ENCODE data around the gene TFB2M. TPM values are rescaled to one million over a fixed set of nuclear protein-coding genes. Genes with fewer than 3 reads are reported as not detected.
A peak's percentile ranks its signal among the peaks of the same experiment; 100 is the strongest.

The TFB2M gene
- total RNA-seq, 1 donor from 2014 or later, result 11.6 TPM

DNA sequence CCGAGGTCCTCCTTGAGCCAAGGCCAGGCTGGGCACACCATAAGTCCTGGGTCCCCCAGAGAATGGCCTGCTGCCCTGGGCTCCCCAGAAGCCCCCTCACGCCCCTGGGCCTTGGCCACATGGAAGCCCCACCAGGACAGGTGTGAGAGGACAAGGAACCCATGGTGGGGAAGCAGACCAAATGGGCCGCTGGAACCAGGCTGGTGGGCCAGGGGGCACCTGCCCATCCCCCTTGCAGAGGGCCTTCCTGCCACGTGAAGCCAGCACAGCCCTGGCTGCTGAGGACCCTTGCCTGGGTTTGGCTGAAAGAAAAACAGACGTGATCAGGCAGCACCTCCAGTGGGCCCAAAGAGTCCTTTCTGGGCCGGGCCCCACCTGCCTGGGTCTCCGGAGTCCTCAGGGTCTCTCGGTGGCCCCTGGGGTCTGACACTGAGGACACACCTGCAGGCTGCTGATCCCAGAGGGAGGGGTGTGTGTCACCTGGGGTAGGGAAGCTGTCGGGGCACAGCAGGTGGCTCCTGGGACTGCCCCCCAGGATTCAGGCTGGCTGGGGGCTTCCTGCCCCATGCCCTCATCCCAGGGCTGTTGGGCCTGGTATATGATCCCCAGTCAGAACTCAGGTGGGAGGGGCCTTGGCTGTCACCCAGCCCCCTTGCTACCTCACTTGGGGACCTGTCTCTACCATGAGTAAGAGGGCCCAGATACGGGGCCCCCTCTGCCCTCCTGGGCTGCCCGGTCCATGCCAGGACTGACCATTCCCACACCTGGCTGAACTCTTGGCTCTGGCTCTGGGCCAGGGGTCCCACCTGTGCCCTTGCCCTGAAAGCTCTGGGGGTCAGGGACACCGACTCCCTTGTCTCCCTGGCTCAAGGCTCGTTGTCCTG, 55.7 kb downstream of the TFB2M start:
- H3K4me1 Mint-ChIP-seq (ENCODE audit: low read depth), result peaks cover 6% of the 10 kb centered on the region

DNA sequence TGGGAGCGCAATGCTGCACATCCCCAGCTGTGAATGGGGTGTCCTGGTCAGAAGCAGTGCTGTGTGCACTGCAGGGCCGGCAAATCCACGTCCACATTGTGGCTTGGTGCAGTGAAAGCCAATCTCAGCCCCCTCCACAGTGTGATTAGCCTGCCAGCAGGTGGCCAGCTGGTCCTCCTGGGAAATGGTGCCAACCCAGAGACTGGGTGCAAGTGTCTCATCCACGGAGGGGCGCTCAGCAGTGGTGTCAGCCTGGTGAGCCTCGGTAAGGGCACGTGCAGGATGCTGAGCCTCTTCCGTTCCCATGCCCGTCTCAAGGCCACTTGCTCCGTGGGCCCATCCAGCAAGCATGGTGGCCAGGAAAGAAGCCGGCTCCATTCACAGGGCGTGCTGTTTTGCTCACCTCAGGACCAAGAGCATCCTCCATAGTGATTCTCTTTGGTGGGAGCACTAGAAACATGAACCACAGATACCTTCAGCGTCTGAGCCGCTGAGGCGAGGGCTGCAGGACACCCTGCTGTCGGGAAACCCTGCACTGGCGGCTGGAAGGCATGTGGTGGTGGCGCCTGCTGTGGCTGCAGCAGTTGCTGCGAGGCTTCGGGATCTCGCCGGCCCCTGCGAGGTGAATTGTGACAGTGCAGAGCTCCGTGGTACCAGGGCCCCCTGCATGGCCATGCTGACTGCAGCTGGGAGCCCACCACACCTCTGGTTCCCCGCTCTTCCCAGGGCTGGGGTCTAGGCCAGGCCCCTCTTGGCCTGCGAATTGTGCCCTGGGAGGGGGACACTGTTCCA, 57.0 kb downstream of the TFB2M start:
- TF ChIP-seq, protein P1, sequence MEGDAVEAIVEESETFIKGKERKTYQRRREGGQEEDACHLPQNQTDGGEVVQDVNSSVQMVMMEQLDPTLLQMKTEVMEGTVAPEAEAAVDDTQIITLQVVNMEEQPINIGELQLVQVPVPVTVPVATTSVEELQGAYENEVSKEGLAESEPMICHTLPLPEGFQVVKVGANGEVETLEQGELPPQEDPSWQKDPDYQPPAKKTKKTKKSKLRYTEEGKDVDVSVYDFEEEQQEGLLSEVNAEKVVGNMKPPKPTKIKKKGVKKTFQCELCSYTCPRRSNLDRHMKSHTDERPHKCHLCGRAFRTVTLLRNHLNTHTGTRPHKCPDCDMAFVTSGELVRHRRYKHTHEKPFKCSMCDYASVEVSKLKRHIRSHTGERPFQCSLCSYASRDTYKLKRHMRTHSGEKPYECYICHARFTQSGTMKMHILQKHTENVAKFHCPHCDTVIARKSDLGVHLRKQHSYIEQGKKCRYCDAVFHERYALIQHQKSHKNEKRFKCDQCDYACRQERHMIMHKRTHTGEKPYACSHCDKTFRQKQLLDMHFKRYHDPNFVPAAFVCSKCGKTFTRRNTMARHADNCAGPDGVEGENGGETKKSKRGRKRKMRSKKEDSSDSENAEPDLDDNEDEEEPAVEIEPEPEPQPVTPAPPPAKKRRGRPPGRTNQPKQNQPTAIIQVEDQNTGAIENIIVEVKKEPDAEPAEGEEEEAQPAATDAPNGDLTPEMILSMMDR (IDR thresholded peaks at IDR 0.05; ENCODE audit: unreplicated experiment), result no peak
- Mint-ChIP-seq H3K9me3 (ENCODE audit: low read depth) (no peaks in the 10 kb centered on the region), H3K4me1 (ENCODE audit: low read depth) (peaks cover 6% of the 10 kb centered on the region), H3K4me3 (ENCODE audit: low read depth) (no peak overlapping the region), H3K27me3 (peaks cover 12% of the 10 kb centered on the region), H3K27ac (no peak overlapping the region), H3K36me3 (ENCODE audit: insufficient read depth) (no peaks in the 10 kb centered on the region)
- DNase-seq (ENCODE audit: low spot score, unreplicated experiment), result no peak

More for the DNA sequence above, 55.7 kb downstream of the TFB2M start:
- TF ChIP-seq, protein P1 (IDR thresholded peaks at IDR 0.05; ENCODE audit: unreplicated experiment), result no peak
- Mint-ChIP-seq H3K4me3 (ENCODE audit: low read depth) (no peak overlapping the region), H3K27ac (no peak overlapping the region), H3K36me3 (ENCODE audit: insufficient read depth) (no peaks in the 10 kb centered on the region), H3K9me3 (ENCODE audit: low read depth) (peaks cover 9% of the 10 kb centered on the region), H3K27me3 (peaks cover 9% of the 10 kb centered on the region)
- DNase-seq (ENCODE audit: low spot score, unreplicated experiment), result no peak

DNA sequence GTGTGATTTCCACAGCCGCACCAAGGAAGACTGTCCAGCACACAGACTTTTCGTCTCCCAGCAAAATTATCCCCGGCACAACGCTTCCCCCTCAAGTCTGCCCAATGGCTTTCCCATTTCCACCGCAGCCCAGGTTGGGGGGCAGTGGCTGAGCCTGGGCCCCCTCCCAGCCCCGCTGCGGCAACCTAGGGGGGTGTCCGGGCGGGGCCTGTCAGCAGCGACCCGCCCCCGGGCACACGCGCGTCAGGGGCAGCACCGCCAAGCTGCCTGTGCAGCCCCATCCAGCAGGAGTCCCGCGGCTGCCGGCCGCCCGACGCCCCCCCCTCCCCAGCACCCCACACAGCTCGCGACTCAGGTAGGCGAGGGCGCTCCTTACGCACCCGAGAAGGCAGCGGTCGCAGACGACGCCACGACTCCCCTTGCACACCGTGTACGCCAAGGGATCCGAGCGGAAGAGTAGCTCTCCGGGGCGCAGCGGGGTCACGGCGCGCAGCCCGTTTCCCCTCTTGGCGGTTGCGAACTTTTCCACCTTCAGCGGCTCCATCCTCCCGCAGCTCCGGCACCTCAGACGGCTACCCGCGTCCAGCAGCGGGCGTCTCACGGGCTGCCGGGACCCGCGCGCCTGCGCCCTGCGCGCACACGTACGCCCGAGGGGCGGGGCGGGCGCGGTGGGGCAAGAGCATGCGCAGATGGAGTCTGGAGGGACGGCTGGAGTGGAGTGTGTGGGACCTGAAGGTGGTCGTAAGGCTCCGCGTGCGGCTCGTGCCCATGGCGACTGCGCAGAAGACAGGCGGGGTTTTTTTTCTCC, 59.2 kb downstream of the TFB2M start, which contains the start of gene SMYD3:
Gene SMYD3 (minus strand): TSS at position 606 of the 808 bp plus-strand sequence.
- peak; percentile 76 for DNase-seq (ENCODE audit: low spot score, unreplicated experiment)
- H3K27ac Mint-ChIP-seq, result peak within 1 kb of the TSS; percentile 80
- TF ChIP-seq, protein P1 (IDR thresholded peaks at IDR 0.05; ENCODE audit: unreplicated experiment), result peak; percentile 20
- H3K4me3 Mint-ChIP-seq (ENCODE audit: low read depth), result peak within 1 kb of the TSS; percentile 84
- no peaks in the 10 kb centered on the region for H3K9me3 Mint-ChIP-seq (ENCODE audit: low read depth)
- H3K27me3 Mint-ChIP-seq, result peaks cover 12% of the 10 kb centered on the region
- peaks cover 2% of the 10 kb centered on the region for H3K36me3 Mint-ChIP-seq (ENCODE audit: insufficient read depth)
- H3K4me1 Mint-ChIP-seq (ENCODE audit: low read depth), result peaks cover 6% of the 10 kb centered on the region

DNA sequence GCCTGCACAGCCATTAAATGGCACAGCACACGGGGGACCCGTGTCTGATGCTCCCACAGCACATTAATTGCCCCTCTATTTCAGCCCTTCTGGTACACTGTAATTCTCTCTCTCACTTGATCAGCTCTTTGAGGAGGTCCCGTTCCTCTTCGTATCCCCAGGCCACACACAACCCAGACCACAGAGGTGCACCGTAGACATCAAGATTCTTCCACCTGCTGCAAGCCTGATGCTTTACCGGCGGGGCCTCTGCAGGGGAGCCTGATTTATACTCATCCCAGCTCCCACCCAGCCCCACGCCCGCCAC, 59.7 kb downstream of the TFB2M start:
- peaks cover 6% of the 10 kb centered on the region for H3K4me1 Mint-ChIP-seq (ENCODE audit: low read depth)
- peak overlapping the region; percentile 84 for H3K4me3 Mint-ChIP-seq (ENCODE audit: low read depth)
- H3K27me3 Mint-ChIP-seq, result peaks cover 12% of the 10 kb centered on the region
- peak overlapping the region; percentile 67 for H3K27ac Mint-ChIP-seq
- TF ChIP-seq, protein P1 (IDR thresholded peaks at IDR 0.05; ENCODE audit: unreplicated experiment), result no peak
- H3K9me3 Mint-ChIP-seq (ENCODE audit: low read depth), result no peaks in the 10 kb centered on the region
- peaks cover 4% of the 10 kb centered on the region for H3K36me3 Mint-ChIP-seq (ENCODE audit: insufficient read depth)
- DNase-seq (ENCODE audit: low spot score, unreplicated experiment), result no peak

DNA sequence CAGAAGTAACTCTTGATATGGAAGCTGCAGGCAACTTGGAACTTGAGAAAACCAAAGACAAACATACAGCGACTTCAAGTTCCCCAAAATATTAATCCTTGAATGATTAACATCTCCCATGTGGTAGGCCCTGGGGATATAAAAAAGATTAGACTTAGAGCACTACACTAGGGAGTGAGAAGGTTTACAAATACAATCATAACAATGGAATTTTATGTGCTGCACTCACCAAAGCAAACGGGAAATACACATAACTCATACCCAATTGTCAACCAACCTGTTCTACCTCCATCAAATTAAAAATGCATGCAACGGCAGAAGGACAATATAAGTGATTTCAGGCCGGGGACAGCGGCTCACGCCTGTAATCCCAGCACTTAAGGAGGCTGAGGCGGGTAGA, 62.7 kb downstream of the TFB2M start:
- Mint-ChIP-seq H3K9me3 (ENCODE audit: low read depth) (no peaks in the 10 kb centered on the region), H3K4me1 (ENCODE audit: low read depth) (peaks cover 6% of the 10 kb centered on the region), H3K27me3 (peaks cover 12% of the 10 kb centered on the region), H3K27ac (no peak overlapping the region), H3K36me3 (ENCODE audit: insufficient read depth) (peaks cover 5% of the 10 kb centered on the region), H3K4me3 (ENCODE audit: low read depth) (no peak overlapping the region)
- DNase-seq (ENCODE audit: low spot score, unreplicated experiment), result no peak
- TF ChIP-seq, protein P1 (IDR thresholded peaks at IDR 0.05; ENCODE audit: unreplicated experiment), result no peak
